ENCODE results near the gene CYTH1.
"Not testable (repeated sequence)": the region's sequence is repeated elsewhere in the genome, so short reads cannot be mapped to it uniquely, and the experiment has no call there.

Gene CYTH1

GRCh38 chr17:78783711-78784324, 1.7 kb upstream of the CYTH1 start:
- Histone ChIP-seq H3K4me1 (ENCODE audit: low read depth, poor library complexity, severe bottlenecking) (peaks cover 62% of the 10 kb centered on the region), H3K79me2 (ENCODE audit: insufficient read depth, low read depth) (peaks cover 31% of the 10 kb centered on the region), H3K4me2 (peak overlapping the region; percentile 58; the same call in 1 of the 2 replicates), H3K27me3 (ENCODE audit: insufficient read depth, low read depth) (no peaks in the 10 kb centered on the region), H3K27ac (peak overlapping the region; percentile 8; the same call in 1 of the 2 replicates), H2AFZ (ENCODE audit: low read depth) (no peak overlapping the region), H3K4me3 (IDR thresholded peaks at IDR 0.05; ENCODE audit: insufficient read depth, low read depth, low read length) (no peak overlapping the region), H3K36me3 (ENCODE audit: insufficient read depth) (no peaks in the 10 kb centered on the region), H3K9ac (no peak overlapping the region), H4K20me1 (ENCODE audit: insufficient read depth) (no peaks in the 10 kb centered on the region)
- TF ChIP-seq CTCF (conservative IDR thresholded peaks at IDR 0.05; ENCODE audit: low read depth, low read length), result no peak

GRCh38 chr17:78781104-78781892, 775 bp downstream of the CYTH1 start:
- no peaks in the 10 kb centered on the region for H4K20me1 ChIP-seq (ENCODE audit: insufficient read depth)
- H3K4me2 ChIP-seq, result peak overlapping the region; percentile 90
- no peak overlapping the region for H3K4me3 ChIP-seq (IDR thresholded peaks at IDR 0.05; ENCODE audit: insufficient read depth, low read depth, low read length)
- H3K9ac ChIP-seq, result peak overlapping the region; percentile 91
- H3K27me3 ChIP-seq (ENCODE audit: insufficient read depth, low read depth), result no peaks in the 10 kb centered on the region
- H3K27ac ChIP-seq, result peak overlapping the region; percentile 80
- peak overlapping the region; percentile 11; the same call in 1 of the 2 replicates for H2AFZ ChIP-seq (ENCODE audit: low read depth)
- TF ChIP-seq CTCF (conservative IDR thresholded peaks at IDR 0.05; ENCODE audit: low read depth, low read length), result no peak
- peaks cover 56% of the 10 kb centered on the region for H3K79me2 ChIP-seq (ENCODE audit: insufficient read depth, low read depth)
- no peaks in the 10 kb centered on the region for H3K36me3 ChIP-seq (ENCODE audit: insufficient read depth)
- H3K4me1 ChIP-seq (ENCODE audit: low read depth, poor library complexity, severe bottlenecking), result peaks cover 81% of the 10 kb centered on the region

GRCh38 chr17:78780335-78780734, 1.7 kb downstream of the CYTH1 start:
- no peaks in the 10 kb centered on the region for H4K20me1 ChIP-seq (ENCODE audit: insufficient read depth)
- no peak overlapping the region for H2AFZ ChIP-seq (ENCODE audit: low read depth)
- peaks cover 81% of the 10 kb centered on the region for H3K4me1 ChIP-seq (ENCODE audit: low read depth, poor library complexity, severe bottlenecking)
- H3K79me2 ChIP-seq (ENCODE audit: insufficient read depth, low read depth), result peaks cover 66% of the 10 kb centered on the region
- H3K36me3 ChIP-seq (ENCODE audit: insufficient read depth), result no peaks in the 10 kb centered on the region
- peak overlapping the region; percentile 90 for H3K4me2 ChIP-seq
- H3K4me3 ChIP-seq (IDR thresholded peaks at IDR 0.05; ENCODE audit: insufficient read depth, low read depth, low read length), result no peak overlapping the region
- H3K9ac ChIP-seq, result peak overlapping the region; percentile 91
- TF ChIP-seq CTCF (conservative IDR thresholded peaks at IDR 0.05; ENCODE audit: low read depth, low read length), result no peak
- no peaks in the 10 kb centered on the region for H3K27me3 ChIP-seq (ENCODE audit: insufficient read depth, low read depth)
- peak overlapping the region; percentile 80 for H3K27ac ChIP-seq

GRCh38 chr17:78779850-78780249, 2.2 kb downstream of the CYTH1 start:
- Histone ChIP-seq H3K4me2 (peak overlapping the region; percentile 90), H4K20me1 (ENCODE audit: insufficient read depth) (no peaks in the 10 kb centered on the region), H3K4me3 (IDR thresholded peaks at IDR 0.05; ENCODE audit: insufficient read depth, low read depth, low read length) (no peak overlapping the region), H3K79me2 (ENCODE audit: insufficient read depth, low read depth) (peaks cover 71% of the 10 kb centered on the region), H2AFZ (ENCODE audit: low read depth) (no peak overlapping the region), H3K27ac (peak overlapping the region; percentile 80), H3K9ac (peak overlapping the region; percentile 91), H3K36me3 (ENCODE audit: insufficient read depth) (no peaks in the 10 kb centered on the region), H3K4me1 (ENCODE audit: low read depth, poor library complexity, severe bottlenecking) (peaks cover 81% of the 10 kb centered on the region), H3K27me3 (ENCODE audit: insufficient read depth, low read depth) (no peaks in the 10 kb centered on the region)
- no peak for TF ChIP-seq CTCF (conservative IDR thresholded peaks at IDR 0.05; ENCODE audit: low read depth, low read length)

GRCh38 chr17:78779286-78779651, 2.8 kb downstream of the CYTH1 start:
- Histone ChIP-seq H3K9ac (peak overlapping the region; percentile 91; the same call in 1 of the 2 replicates), H3K79me2 (ENCODE audit: insufficient read depth, low read depth) (peaks cover 76% of the 10 kb centered on the region), H3K4me1 (ENCODE audit: low read depth, poor library complexity, severe bottlenecking) (peaks cover 81% of the 10 kb centered on the region), H3K27ac (peak overlapping the region; percentile 80), H3K4me2 (peak overlapping the region; percentile 90)
- H3K4me3 ChIP-seq (IDR thresholded peaks at IDR 0.05; ENCODE audit: insufficient read depth, low read depth, low read length); H3K27me3 ChIP-seq (ENCODE audit: insufficient read depth, low read depth); H2AFZ ChIP-seq (ENCODE audit: low read depth); H4K20me1 ChIP-seq (ENCODE audit: insufficient read depth); H3K36me3 ChIP-seq (ENCODE audit: insufficient read depth): not testable (repeated sequence)

Data from KMS-11 (cell line).